Activated CD4-positive, CD25-positive, alpha-beta regulatory T cell treated with anti-CD3 and anti-CD28 coated beads, Interleukin-2, amount 50 U/mL, for 72 hours (primary cell): ENCODE results near the gene BLOC1S1.
A peak's percentile ranks its signal among the peaks of the same experiment; 100 is the strongest.

Source experiments
- DNase-seq: peaks from one replicate; pipeline ENCODE4 v3.0.0; 2021

The BLOC1S1 gene

DNA sequence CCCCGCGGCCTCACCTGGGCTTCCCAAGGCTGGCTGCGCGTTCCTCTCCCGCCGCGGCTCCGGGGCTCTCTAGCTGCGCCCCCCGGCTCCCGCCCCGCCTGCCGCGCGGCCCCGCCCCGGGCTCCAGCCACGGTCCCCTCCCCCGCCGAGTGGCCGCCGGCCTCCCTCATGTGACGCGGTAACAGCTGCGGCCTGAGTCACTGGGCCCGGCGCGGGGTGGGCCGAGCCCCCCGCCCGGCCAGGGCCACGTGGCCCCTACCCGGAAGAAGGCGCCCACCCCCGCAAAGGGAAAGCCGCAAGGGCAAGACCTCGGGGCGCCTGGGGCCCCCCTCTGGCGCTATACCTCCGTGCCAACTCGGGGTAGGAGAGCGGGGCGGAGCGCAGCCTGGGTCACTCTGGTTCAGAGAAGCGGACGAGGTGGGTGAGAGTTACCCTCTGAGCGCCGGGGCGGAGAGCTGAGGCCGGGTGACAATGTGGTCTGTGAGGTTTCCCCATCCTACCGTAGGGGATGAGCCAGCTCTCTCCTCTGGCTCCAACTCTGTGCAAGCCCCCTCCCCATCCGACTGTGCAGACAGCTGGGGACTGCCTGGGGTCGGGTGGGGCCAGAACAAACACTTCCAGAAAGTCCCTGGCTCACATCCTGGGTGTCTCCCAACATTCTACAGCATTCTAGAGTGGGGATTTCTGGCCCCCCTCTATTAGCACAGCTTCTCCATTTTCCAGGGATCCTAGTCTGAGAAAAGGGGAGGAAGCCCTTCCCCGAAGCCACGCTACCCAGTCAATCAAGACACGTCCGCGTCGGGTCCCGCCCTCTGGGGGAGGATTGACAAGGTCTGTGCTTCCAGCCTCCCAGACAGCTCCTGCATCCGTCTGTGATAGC is 13.3 kb downstream of the BLOC1S1 start, which contains the start of gene CD63:
Gene CD63 (minus strand): TSS at position 71 of the 880 bp plus-strand sequence. CDS start 668 bp downstream, outside the sequence.
- DNase-seq = peak; percentile 70

DNA sequence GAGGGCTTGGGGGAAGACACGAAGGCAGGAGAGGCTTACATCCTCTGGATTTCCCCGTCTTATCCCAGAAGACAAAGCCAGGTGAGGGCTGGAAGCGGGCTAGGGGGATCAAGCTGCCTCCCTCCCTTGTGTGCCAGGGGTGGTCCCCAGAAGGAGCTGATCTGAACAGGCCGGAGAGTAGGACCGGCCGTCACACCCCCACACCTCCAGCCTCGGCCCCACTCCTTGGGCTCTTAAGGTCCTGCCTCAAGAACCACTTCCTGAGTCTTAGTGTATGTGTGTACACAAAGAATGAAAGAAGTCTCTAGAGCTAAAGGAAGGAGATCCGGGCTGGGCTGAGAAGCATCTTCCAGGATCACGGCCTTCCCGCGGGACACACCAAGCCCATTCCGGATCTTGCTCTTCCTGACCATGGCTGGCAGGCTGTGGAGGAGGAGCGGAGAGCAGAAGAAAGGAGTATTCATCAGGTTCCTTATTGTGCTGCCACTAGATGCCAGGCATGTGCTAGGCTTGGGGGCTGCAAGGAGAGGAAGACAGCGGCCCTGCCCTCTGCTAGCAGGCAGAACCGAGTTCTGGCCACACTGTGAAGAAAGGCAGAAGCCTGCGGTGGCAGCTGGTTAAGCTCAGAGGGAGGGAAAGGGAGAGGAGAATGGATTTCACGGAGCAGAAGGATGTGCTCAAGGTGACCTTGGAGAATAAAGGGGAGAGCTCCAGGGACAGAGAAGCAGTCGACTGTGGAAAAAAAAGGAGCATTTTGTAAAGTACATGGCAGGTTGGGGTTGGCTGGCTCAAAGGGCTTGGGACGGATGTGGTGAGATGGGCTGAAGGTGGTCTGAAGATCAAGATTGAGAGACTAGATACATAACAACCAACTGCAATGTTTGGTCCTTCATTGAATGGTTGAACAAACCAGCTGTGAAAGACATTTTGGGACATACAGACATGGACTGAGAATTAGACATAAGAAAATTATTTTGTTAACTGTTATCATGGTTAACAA is 14.3 kb downstream of the BLOC1S1 start:
- DNase-seq = no peak

DNA sequence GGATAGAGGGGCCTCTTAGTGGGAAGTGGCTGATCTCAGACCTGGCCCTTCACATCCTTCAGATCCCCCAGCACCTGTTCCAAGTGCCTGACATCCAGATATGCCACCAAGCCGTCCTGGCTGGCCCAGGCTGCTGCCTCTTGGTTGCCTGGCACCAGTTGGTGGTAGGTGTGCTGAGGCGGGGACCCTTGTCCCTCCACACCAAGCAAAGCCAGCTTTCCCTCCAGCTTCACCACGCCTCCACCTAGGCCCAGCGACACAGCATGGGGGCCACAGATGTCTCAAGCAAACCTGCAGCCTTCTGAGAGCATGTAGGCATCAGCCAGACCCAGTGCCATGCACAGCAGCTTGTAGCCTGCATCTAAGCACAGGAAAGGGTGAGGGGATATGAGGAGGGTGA is 16.4 kb downstream of the BLOC1S1 start:
- DNase-seq = no peak

DNA sequence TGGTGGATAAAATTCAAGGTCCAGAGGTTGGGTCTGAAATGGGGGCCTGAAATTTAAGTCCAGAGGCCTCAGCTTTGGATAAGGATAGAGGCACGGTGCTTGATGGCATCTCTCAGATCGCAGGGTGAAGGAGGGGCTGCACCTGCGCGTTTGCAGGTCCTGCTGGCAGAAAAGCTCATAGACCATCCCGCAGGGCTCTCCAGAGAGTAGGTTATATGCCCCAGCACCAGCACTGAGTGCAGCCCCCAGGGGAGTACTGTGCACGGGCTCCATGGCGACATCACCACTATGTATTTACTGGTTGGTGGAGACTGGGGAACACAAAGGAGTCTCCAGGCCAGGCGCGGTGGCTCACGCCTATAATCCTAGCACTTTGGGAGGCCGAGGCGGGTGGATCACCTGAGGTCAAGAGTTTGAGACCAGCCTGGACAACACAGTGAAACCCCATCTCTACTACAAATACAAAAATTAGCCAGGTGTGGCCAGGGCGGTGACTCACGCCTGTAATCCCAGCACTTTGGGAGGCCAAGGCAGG is 17.2 kb downstream of the BLOC1S1 start:
- no peak for DNase-seq

DNA sequence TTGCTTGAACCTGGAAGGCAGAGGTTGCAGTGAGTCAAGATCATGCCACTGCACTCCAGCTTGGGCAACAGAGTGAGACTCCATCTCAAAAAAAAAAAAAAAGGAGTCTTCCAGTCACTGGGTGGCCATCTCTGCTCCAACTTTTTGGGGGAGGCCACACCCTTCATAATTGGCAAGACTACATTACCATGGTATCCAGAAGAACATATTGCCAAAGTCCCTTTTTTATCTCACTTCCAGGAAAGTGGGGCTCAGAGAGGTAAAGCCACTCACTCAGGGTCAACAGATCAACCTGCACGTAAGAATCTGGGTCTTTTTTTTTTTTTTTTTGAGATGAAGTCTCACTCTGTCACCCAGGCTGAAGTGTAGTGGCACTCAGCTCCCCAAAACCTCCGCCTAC is 18.0 kb downstream of the BLOC1S1 start:
- no peak for DNase-seq

DNA sequence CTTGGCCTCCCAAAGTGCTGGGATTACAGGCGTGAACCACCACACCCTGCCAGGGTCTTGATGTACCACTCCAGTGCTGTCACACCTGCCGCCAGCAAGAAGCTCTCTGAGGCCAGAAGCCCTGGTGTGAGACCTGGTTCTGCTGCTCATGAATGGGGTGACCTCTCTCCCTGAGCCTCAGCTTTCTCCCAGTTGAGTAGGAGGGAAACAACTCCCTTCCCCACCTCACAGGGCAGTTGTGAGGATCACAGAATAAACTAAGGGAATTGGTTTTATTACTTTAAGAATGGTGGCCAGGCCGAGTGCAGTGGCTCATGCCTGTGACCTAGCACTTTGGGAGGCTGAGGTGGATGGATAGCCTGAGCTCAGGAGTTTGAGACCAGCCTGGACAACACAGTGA is 18.7 kb downstream of the BLOC1S1 start:
- DNase-seq = no peak

DNA sequence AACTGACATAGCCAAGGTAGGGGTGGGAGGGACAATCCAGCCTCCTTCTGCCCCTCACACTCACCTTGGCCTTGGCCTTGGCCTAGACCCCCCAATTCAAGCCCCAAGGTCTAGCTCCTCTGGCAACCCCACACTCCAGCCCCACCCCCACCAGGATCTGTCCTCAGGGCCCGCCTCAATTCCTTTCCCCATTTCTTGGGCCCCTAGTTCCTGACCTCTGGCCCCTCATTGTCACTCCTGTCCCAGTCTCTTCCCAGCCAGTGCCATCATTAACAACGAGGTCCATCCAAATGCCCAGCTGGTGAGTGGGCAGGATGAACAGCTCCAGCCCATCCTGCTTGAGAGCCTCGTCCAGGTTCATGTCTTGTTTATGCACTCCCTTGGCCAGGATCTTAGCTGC is 20.2 kb downstream of the BLOC1S1 start:
- peak; percentile 12 for DNase-seq

DNA sequence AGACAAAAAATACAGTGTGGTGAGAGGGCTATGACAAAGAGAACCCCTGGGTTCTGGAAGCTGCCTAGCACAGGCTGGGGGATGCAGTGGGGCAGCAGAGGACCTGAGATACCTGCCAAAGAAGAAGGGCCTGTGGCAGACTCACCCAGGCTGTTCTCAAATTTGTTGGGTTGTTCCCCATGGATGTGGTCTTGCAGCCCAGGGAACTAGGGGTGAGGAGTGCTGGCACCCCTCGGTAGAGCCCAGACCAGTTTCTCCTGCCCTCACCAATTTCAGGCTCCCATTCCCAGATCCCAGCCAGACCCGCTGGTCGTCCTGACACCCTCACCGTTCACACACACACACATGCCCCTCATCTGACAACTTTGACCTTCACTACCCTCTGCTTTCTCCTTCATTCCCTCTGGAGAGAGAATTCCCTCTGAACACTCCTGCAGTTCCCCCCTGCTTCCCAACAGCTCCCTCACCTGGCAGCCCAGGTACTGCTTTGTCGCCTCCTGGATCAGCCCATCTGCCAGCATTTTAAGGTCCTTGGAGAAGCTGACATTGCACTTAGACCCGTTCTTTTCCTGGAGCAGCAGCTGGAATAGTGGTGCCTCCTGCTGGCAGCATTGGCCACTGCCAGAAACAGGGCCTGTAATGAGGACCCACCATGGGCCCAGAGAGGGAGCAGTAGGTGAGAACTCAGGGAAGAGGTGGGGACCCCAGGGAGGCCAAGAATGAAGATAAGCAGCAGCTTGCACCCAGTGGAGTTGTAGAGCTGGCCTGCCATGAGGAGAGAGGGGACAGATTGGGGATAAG is 21.1 kb downstream of the BLOC1S1 start:
- peak; percentile 50 for DNase-seq

DNA sequence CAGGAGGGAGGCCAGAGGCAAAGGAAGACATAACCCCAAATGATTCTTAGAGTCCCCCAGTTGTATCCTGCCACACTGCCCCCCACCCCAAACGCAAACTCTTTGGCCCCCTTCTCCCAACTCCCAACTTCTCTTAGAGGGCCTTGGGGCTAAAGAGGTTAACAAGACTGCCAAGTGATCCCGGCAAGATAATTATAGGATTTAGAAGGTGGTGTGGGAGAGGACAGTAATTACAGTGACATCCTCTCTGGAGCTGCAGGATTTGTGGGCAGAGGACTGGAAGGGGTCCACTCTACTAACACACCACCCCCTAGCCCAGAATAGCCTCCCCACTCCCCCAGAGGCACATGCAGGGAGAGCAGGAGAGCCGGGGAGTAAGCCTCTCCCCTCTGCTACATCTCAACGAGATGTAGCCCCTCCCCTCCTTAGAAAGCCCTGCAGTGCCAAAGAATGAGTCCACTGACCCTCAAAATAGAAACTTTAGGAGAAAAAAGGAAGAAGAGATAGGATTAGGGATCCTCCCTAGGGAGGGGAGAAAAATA is 21.8 kb downstream of the BLOC1S1 start:
- peak; percentile 17 for DNase-seq

DNA sequence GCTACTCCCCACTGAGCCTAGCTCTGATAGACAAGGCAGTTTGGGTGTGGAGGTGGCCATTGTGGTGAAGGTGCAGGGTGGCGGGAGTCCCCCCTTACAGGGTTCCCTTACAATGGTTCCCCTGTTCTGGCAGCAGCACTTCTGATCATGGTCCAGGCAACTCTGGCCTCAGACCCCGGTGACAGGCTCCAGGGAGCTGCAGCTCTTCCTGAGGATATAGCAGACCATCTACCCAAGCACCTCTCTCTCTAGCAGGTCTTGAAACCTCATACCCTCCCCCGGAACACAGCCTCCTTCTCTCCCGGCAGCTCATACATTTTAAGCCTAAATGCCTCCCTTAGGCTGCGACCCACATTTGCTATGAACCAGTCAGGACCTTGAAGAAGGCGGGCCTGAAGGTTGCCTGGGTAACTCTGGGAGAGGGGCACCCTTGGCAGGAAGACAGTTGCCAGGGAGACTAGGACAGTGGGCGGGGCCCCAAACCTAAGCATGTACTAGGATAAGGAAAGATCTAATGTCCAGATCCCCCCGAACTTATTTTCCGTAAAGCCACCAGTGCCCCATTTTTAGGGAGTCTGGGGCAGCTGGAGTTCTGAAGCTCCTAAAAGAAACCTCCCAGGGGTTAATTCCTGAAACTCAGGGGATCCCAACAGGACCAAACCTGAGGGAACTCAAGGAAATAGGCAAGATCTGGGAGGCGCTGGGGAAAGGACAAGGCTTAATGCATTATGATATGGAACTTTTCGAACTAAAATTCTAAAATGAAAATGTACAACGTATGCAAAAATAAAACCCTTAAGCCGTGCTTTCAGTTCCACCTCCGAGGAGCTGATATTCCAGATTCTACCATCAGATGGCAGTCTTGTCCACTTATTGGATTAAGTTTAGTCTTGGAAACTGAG is 22.5 kb downstream of the BLOC1S1 start:
- DNase-seq = peak; percentile 60

DNA sequence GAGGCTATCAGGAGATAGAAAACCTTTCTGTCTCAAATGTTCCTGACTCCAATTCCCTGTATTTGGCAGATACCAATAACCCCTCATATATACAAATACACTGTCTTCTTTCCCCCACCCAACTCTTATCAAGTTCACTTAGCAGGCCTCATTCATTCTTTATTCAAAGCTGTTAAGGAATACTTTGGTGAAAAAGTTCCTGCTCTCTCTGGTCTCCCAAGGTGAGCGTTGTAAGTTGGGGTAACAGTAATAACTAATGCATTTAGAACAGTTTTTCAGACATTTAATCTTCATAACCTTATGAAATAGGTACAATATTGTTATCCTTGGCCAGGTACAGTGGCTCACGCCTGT is 23.2 kb downstream of the BLOC1S1 start:
- DNase-seq = no peak

DNA sequence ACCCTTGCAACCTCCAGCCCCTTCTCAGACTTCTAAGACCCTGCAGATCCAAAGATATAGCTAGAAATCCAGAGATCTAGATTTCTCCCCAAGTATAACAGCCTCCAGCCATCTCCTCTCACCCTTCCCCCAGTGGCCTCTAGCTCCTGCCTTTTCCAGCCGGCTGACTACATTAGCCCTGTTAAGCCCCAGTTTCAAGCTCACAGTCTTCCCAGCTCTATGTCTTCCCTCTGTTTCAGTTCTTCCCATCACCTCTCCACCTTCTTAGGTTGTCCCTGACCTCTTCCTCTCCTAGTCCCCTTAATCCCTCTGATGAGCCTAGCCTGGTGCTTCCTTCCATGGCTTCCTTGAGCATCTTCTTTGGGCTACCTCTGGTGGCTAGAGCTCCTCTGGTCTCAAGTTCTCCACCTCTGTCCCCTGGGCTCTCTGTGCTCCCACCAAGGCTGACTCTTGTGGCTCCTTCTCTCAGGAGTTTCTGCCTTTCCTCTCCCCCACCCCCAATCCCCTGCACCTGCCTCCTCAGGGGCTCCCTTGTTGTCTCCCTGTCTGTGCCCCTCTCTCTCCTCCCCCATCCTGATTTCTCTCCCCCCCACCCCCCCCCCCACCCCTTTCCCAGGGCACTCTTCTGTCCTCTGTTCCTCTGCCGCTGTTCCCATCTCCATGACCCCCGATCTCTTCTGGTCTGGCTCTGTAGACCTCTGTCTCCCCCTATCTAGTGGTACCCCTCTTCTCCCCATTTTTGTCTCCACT is 26.3 kb downstream of the BLOC1S1 start:
- DNase-seq = peak; percentile 17

DNA sequence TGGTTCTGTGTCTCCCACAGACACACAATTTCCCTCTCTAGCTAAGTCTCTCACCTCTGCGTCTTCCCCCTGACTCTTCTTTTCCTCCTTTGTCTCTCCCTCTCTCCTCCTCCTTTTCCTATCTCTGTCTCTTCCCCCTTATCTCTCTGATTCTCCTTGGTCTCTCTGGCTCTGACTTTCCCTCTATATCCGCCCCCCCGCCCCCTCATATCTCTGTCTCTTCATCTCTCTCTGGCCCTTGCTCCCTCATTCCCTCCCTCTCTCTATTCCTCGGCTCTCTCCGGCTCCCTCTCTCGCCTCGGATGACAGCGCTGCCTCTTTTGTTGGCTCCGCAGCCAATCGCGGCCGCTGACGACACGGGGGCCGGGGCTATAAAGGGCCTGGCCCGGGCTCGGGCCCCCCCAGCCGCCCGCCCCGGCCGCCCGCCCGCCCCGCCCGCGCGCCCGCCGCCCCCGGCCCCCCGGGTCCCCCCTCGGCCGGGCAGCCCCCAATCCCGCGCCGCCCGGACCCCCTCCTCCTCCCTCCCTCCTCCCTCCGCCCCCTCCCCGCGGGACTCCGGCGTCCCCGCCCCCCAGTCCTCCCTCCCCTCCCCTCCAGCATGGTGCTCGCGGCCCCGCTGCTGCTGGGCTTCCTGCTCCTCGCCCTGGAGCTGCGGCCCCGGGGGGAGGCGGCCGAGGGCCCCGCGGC is 27.0 kb downstream of the BLOC1S1 start, which contains the start of gene GDF11:
Gene GDF11 (plus strand): TSS at position 404 of the 687 bp plus-strand sequence. CDS start 195 bp downstream, at position 599.
- peak; percentile 65 for DNase-seq

DNA sequence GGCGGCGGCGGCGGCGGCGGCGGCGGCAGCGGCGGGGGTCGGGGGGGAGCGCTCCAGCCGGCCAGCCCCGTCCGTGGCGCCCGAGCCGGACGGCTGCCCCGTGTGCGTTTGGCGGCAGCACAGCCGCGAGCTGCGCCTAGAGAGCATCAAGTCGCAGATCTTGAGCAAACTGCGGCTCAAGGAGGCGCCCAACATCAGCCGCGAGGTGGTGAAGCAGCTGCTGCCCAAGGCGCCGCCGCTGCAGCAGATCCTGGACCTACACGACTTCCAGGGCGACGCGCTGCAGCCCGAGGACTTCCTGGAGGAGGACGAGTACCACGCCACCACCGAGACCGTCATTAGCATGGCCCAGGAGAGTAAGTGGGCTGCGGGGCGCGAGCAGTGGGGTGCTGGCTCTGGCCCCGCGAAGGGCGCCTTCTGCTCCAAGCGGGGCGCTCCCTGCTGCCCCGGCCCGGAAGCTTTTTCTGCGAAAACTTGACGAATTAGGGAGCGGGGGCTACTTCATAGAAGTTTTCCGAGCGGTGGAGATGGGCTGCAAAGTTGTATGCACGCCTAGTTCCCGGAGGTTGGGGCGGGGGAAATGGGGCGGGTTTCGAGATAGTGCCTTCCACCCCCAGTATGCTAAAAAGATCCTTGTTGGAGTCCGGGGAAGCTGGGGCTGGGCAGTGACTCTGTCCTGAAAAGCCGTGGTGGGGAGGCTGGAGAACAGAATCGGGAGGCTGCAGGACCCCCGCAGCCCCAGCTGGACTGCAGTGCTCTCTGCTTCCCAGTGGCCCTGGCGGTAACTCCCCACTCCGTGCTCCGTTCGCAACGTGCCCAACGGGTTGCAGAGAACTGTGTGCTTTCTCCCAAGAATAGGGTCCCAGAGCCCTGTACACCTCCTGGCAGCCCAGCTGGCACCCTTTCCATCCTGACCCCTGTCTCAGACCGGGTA is 27.8 kb downstream of the BLOC1S1 start:
- DNase-seq = peak; percentile 48

DNA sequence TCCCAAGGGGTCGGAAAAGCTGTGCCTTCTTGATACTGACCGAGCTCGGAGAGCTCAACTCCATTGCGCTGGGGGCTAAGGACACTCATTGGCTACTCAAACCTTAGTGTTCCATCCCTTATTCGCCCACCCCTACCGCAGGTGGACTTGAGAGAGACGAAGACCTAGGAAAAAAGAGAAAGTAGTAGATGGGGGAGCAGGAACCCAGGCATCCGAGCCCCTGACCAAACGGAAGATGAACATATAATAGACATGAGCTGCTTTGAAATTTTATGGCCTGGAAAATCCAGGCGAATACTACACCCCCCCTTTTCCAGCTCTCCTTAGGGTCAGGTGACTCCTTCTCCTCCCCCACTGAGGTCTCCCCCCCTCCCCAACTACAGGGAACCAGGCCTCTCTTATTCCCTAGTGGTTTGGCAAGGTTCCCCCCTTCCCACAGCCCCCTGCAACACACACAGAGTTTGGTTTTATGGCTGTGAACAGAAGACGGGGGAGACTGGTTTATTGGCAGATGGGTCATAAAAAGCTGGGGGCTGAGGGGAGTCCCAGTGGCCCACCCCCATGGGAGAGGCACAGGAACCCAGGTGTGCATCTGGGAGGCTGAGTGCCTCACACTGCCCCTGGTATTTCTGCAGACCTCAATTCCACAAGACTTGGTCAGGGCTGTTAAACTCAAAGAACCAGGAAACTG is 28.6 kb downstream of the BLOC1S1 start:
- no peak for DNase-seq

DNA sequence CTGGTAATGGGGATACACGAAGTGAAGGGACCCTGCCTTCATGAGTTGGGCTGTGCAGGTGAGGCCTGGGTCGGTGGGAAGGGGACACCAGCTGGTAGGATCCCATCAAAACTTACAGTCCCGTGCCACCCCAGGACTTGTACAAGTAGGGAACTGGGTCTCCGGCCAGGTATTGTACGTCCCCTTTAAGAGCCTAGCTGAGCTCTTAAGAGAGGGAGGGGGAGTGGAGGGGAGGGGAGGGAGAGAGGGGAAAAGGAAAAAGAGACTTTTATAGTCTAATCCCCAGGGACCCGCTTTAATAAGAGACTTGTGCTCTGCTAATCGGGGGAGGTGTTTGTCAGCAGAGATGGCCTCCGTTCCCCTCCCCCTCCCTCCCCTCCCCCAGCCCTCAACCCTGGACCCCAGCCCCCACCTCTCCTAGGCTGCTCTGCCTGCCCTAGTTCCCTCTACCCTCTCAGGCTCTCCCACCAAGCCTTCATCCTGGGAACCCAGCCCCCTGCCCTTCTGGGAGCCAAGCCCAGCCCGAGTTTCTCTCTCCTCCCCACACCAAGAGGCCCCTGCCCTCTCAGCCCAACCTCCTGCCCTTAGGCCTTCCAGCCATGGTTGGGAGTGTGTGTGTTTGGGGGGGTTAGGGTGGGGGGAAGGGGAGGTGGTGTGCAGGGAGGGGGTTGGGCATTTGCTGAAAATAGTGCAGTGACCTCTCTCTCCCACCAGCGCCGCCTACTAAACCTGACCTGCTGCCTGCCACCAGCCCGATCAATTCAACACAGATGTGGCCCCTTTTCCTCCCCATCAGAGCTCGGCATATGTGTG is 29.7 kb downstream of the BLOC1S1 start:
- DNase-seq = no peak
